HFF-Myc (cell line): ENCODE results near the gene MPZL2.
"Not testable (repeated sequence)": the region's sequence is repeated elsewhere in the genome, so short reads cannot be mapped to it uniquely, and the experiment has no call there.

Experiments
- DNase-seq: peaks from one replicate; pipeline ENCODE4 v3.0.0-alpha.2; 2011; ENCODE audit warnings: low read depth; ENCODE audit errors: extremely low read depth
- H3K4me3 ChIP-seq: replicated peaks from 2 replicates; pipeline ENCODE4 v1.5.1; 2011; ENCODE audit warnings: low read depth, mild to moderate bottlenecking, control low read depth, low read length
- CTCF ChIP-seq: IDR thresholded peaks from 2 replicates; pipeline ENCODE4 v1.5.1; 2012; ENCODE audit warnings: mild to moderate bottlenecking, low read depth, low read length, control low read depth; ENCODE audit errors: missing control alignments

Gene MPZL2

DNA sequence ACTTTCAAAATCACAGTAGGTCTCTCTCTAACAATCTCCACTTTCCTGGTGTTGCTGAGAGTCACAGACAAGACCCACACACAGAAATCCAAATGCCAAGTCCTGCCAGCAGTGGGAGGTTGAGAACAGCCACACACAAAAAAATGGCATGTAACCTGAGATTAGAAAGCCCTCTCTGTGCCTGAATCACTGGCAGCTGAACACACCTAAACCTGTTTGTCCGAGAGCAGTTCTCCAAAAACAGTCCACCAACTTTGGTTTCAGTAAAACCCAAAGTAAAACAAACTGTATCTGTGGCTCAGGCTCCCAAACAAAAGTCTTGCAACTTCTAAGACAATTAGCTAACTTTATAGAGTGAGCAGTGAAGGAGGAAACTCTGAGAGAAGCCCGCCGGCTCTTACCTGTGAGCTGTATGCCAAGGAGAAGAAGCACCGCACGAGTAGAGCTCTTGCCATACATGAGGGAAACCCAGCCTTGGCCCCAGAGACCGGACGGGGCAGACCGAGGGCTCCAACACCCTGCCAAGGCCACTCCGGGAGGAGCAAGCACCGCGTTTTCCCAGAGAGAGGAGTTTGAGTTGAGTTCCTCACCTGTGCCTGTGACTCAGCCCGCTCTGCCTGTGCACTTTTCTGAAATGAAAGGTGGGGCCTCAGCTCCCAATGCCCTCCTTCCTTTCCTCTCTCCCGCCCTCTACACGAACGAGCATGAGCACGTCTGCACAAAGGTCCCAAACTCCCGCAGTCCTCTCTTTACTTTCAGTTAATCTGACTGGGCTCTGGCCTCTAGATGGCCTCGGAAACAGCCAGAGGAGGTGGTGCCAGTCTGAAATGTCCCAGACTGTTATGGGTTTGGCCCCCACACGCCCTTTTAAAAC is at the start of gene MPZL2:
MPZL2 (minus strand) TSS at position 603 of the 874 bp plus-strand sequence; CDS start at position 459, 144 bp downstream.
- no peak for DNase-seq
- TF ChIP-seq CTCF, result no peak
- H3K4me3 ChIP-seq, result no peak within 1 kb of the TSS

DNA sequence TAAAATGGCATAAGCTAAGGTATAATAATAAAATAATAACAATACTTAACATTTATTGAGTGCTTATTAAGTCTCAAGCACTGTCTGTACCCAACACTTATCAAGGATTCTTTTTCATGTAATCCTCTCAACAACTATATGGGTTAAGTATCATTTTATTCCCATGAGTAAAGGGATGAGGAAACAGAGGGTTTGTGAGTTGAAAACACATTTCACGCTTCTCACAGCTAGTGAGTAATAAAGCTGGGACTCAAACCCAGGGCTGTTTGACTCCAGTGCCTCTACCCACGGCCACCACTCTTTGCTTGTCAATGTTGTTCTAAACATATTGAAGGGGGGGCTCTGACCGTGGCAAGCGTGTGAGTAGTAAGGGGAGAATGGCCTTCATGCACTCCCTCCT is 49.1 kb upstream of the MPZL2 start:
- TF ChIP-seq CTCF, result no peak
- DNase-seq, result no peak
- H3K4me3 ChIP-seq, result no peak overlapping the region

GRCh38 chr11:118312328-118312727 is 48.2 kb upstream of the MPZL2 start:
- no peak for DNase-seq
- TF ChIP-seq CTCF, result no peak
- H3K4me3 ChIP-seq, result no peak overlapping the region

- no peak for TF ChIP-seq CTCF
- H3K4me3 ChIP-seq, result no peak overlapping the region
- no peak for DNase-seq
Observed at GRCh38 chr11:118311518-118311917, 47.4 kb upstream of the MPZL2 start.

DNA sequence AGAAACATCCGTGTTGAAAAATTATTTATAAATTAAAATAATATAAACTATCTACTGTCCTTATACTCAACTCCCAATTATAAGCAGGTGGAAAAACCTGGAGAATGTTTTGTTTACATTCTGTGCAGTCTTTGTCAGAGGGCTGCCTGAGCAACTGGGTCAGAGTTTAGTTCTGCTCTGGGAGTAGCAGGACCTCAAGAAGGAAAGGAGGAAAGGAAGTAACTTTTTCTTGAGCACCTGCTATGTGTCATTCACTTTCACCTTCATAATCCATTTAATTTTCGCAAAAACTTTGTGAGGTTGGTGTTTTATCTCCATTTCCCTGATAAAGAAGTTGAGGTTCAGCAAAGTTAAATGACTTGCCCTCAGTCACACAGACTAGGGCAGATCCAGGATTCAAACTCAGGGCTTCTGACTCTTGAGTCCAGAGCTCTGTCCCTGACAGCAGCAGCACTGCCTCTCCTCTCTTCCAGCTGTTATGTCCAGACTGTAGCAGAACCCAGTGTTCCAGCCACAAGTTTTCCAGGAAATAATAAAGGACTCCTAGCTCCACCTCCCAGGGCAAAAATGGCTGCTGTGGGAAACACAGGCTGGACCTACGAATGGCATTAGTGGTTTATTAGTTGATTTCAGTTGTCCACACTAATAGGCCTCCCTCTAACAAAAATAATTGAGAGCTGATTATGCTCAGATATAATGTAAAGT is 46.8 kb upstream of the MPZL2 start:
- TF ChIP-seq CTCF, result no peak

DNA sequence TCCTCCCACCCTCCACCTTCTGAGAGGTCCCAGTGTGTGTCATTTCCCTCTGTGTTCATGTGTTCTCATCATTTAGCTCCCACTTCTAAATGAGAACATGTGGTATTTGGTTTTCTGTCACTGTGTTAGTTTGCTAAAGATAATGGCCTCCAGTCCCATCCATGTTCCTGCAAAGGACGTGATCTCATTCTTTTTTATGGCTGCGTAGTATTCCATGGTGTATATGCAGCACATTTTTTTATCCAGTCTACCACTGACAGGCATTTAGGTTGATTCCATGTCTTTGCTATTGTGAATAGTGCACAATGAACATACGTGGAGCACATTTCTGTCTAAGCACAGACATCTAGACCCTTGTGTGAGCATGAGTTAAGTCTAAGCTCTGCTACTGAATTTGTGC is 46.2 kb upstream of the MPZL2 start:
- no peak for TF ChIP-seq CTCF
- DNase-seq, result no peak

More for the DNA sequence above, 46.8 kb upstream of the MPZL2 start:
- H3K4me3 ChIP-seq, result no peak overlapping the region
- no peak for DNase-seq

GRCh38 chr11:118308995-118309528 is 45.0 kb upstream of the MPZL2 start:
- H3K4me3 ChIP-seq, DNase-seq: not testable (repeated sequence)

More for the DNA sequence above, 46.2 kb upstream of the MPZL2 start:
- H3K4me3 ChIP-seq, result no peak overlapping the region
